Colonic mucosa (tissue), 4 donors: ENCODE measurements around the gene LALBA. TPM values are rescaled to one million over a fixed set of nuclear protein-coding genes. Genes with fewer than 3 reads are reported as not detected.
"Not testable (repeated sequence)": the region's sequence is repeated elsewhere in the genome, so short reads cannot be mapped to it uniquely, and the experiment has no call there.

Experiments
- DNase-seq: peaks from one replicate; pipeline ENCODE4 v3.0.0-alpha.2; 2020
- H3K27ac ChIP-seq: fragments of 200-600 bp; one replicate; pipeline ENCODE4 v1.8.0; 2021
- H3K27me3 ChIP-seq: fragments of 200-600 bp; one replicate; pipeline ENCODE4 v1.8.0; 2021
- H3K36me3 ChIP-seq: fragments of 200-600 bp; one replicate; pipeline ENCODE4 v1.8.0; 2021
- H3K4me1 ChIP-seq: fragments of 200-600 bp; one replicate; pipeline ENCODE4 v1.8.0; 2021; ENCODE audit warnings: mild to moderate bottlenecking
- H3K4me3 ChIP-seq: fragments of 200-600 bp; one replicate; pipeline ENCODE4 v1.8.0; 2021
- H3K9ac ChIP-seq, 2 donors: one replicate each; pipeline ENCODE4 v1.7.0; 2013; ENCODE audit warnings: control low read depth in 2 of 2, low read depth in 2 of 2, low read length in 2 of 2
- H3K9me3 ChIP-seq: fragments of 200-600 bp; one replicate; pipeline ENCODE4 v1.8.0; 2021
- CTCF ChIP-seq: fragments of 200-600 bp; IDR thresholded peaks from one replicate; pipeline ENCODE4 v1.8.0; 2022; ENCODE audit warnings: antibody characterized with exemption, mild to moderate bottlenecking
- intact Hi-C: fragments of 100-400 bp; cut with DNase I; formaldehyde crosslinking; loops from one replicate; pipeline ENCODE4 v1.14.1; 2022
- total RNA-seq, 2 donors: library from RNA; stranded (reverse); fragmentation: NEBNext Ultra II Directional in 1 of 2; extraction: Animal tissue kit (Norgen Biotek cat#: 25700) in 1 of 2; gene quantifications; one replicate each; pipeline ENCODE4 v1.2.1, GENCODE V29; 2021
- donor health status: healthy.
- donor health status: DM: no; HTN: no; CAD: no.
- donor health status: DM: no; HTN: no; CAD: no.

LALBA gene
- total RNA-seq, 2 donors from 2014 or later: not detected

- intact Hi-C loops: no loop called here
- no peaks in the 10 kb centered on the region for H3K27me3 ChIP-seq
These were observed 44.5 kb downstream of the LALBA start, which contains the start of gene OR8S1 for GRCh38 chr12:48525332-48525731. TSS of gene OR8S1 (plus strand) at chr12:48525632. CDS start at chr12:48525632, 0 bp downstream.

GRCh38 chr12:48520381-48520780 lies 49.5 kb downstream of the LALBA start:
- intact Hi-C loops, H3K4me3 ChIP-seq, H3K9me3 ChIP-seq, H3K27ac ChIP-seq, H3K36me3 ChIP-seq, H3K27me3 ChIP-seq, H3K9ac ChIP-seq, DNase-seq, H3K4me1 ChIP-seq: not testable (repeated sequence)

More at GRCh38 chr12:48525332-48525731, 44.5 kb downstream of the LALBA start, which contains the start of gene OR8S1:
- DNase-seq: no peak
- H3K36me3 ChIP-seq: no peaks in the 10 kb centered on the region
- H3K9ac ChIP-seq: no peak within 1 kb of the TSS
- no peak within 1 kb of the TSS for H3K27ac ChIP-seq
- no peak within 1 kb of the TSS for H3K4me3 ChIP-seq
- no peaks in the 10 kb centered on the region for H3K4me1 ChIP-seq
- no peak for TF ChIP-seq CTCF
- H3K9me3 ChIP-seq: no peaks in the 10 kb centered on the region

Other genes starting within 250 kb of the LALBA start
- gene ZNF641, start 219.1 kb downstream of the LALBA start, total RNA-seq: 1 to 10 TPM; 7.4 TPM
- gene ANP32D, start 97.5 kb downstream of the LALBA start, total RNA-seq: not detected
- gene C12orf54, start 87.5 kb downstream of the LALBA start, total RNA-seq: not detected
- not detected for gene OR8S1, start 44.4 kb downstream of the LALBA start, total RNA-seq
- 10 to 100 TPM; 16.1 to 24.3 TPM for gene KANSL2, start 112.2 kb upstream of the LALBA start, total RNA-seq
- 10 to 100 TPM; 26.3 to 38.7 TPM for gene CCNT1, start 146.7 kb upstream of the LALBA start, total RNA-seq
- gene ADCY6, start 219.0 kb upstream of the LALBA start, total RNA-seq: 100 to 1,000 TPM in 1 of 2 donors, 10 to 100 TPM in 1; 84.7 to 121 TPM
- 10 to 100 TPM; 23.4 to 54.5 TPM for gene CACNB3, start 248.4 kb upstream of the LALBA start, total RNA-seq